ENCODE measurements around the gene UQCC2.

The UQCC2 gene

DNA sequence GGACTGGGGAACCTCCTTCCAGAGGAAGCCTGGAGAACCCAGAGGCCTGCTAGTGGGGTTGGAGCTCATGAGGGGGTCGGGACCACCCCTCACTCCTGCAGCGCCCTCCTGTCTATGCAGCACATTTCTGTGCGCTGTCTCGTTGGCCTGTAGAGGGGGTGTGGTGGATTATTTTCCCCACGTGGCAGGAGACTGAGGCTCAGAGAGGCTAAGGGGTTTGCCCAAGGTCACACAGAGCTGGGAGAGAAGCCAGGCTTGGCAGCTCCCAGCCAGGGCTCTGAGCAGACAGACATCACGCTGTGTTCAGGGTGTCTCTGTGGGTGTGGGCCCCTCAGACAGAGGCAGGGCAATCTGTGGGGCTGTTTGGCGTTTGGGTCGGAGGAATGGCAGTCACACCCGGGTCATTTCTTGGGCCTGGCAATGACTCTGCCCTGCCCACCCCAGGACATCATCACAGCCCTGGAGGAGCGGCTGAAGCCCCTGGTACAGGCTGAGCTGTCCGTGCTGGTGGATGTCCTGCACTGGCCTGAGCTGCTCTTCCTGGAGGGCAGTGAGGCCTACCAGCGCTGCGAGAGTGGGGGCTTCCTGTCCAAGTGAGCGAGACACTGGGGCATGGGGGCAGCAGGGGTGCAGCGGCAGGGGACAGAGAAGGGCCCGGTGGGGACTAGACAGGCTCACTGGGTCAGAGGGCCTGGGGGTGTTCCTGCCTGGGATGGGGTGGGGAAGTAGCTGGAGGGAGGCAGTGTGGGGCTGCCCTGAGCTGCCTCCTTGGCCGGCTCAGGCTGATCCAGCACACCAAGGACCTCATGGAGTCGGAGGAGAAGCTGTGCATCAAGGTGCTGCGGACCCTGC is 27.7 kb downstream of the UQCC2 start:
- no peak overlapping the region for H3K27ac ChIP-seq (ENCODE audit: low read depth, low read length)
- H3K4me1 ChIP-seq (ENCODE audit: control insufficient read depth, insufficient read depth, low read length, unreplicated experiment) = no peaks in the 10 kb centered on the region
- H2AFZ ChIP-seq (ENCODE audit: low read length, unreplicated experiment) = no peak overlapping the region
- no peaks in the 10 kb centered on the region for H3K27me3 ChIP-seq (ENCODE audit: insufficient read depth, low read length)
- no peak overlapping the region for H3K4me3 ChIP-seq (ENCODE audit: low read depth, low read length)
- no peaks in the 10 kb centered on the region for H3K79me2 ChIP-seq (ENCODE audit: control insufficient read depth, insufficient read depth, low read length, unreplicated experiment)
- peaks cover 7% of the 10 kb centered on the region; the same call in 1 of the 2 replicates for H3K36me3 ChIP-seq (ENCODE audit: insufficient read depth, low read length)

DNA sequence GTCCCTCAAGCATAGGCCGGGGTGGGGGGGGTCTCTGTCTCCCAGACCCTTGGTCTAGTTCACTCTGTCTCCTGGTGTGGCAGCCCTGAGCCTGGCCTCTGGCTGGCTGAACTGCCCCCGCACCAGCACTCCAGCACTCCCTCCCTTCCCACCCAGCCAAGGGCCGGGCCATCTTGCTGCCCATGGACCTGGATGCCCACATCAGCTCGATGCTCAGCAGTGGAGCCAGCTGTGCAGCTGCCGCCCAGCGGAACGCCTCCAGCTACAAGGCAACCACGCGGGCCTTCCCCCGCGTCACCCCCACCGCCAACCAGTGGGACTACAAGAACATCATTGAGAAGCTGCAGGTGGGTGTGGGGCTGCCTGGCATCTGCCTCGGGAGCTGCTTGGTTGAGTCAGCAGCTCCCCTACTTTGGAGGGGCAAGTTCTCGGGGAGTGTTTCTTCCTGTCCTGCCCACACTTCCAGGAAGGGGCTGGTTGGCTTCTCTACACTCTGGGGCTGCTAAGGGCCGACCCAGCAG is 28.4 kb downstream of the UQCC2 start:
- Histone ChIP-seq H2AFZ (ENCODE audit: low read length, unreplicated experiment) (no peak overlapping the region), H3K79me2 (ENCODE audit: control insufficient read depth, insufficient read depth, low read length, unreplicated experiment) (no peaks in the 10 kb centered on the region), H3K36me3 (ENCODE audit: insufficient read depth, low read length) (peaks cover 7% of the 10 kb centered on the region; the same call in 1 of the 2 replicates)

DNA sequence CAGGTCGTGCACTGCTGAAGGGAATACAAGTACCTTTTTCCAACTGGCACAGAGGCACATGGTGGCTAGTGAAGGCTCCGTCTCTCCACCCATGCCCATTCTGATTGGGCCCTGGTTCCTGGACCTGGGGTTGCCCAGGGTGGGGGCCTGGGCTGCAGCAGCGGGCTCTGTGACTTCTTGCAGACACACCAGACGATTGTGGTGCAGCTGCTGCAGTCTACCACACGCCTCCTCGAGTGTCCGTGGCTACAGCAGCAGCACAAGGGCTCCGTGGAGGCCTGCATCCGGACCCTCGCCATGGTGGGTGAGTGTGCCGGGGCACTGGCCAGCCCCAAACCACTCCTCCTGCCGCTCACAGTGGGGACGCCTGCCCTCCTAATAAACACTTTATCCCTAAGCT is 29.2 kb downstream of the UQCC2 start:
- H3K79me2 ChIP-seq (ENCODE audit: control insufficient read depth, insufficient read depth, low read length, unreplicated experiment) = no peaks in the 10 kb centered on the region
- H3K36me3 ChIP-seq (ENCODE audit: insufficient read depth, low read length) = peaks cover 7% of the 10 kb centered on the region; the same call in 1 of the 2 replicates
- H3K27ac ChIP-seq (ENCODE audit: low read depth, low read length) = no peak overlapping the region

More for the DNA sequence above, 28.4 kb downstream of the UQCC2 start:
- Histone ChIP-seq H3K4me3 (ENCODE audit: low read depth, low read length) (no peak overlapping the region), H3K27me3 (ENCODE audit: insufficient read depth, low read length) (no peaks in the 10 kb centered on the region), H3K4me1 (ENCODE audit: control insufficient read depth, insufficient read depth, low read length, unreplicated experiment) (no peaks in the 10 kb centered on the region), H3K27ac (ENCODE audit: low read depth, low read length) (no peak overlapping the region)

DNA sequence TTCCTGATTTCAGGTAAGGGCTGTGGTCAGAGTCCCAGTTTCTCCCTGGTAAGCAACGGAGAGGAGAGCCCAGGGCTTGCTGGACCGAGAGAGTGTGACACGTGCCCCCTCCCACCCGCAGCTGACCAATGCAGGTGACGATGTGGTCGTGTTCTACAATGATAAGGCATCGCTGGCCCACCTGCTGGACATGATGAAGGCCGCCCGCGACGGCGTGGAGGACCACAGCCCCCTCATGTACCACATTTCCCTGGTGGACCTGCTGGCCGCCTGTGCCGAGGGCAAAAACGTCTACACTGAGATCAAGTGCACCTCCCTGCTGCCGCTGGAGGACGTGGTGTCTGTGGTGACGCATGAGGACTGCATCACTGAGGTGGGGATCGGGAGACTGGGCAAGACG is 31.7 kb downstream of the UQCC2 start:
- H3K79me2 ChIP-seq (ENCODE audit: control insufficient read depth, insufficient read depth, low read length, unreplicated experiment) = no peaks in the 10 kb centered on the region
- H3K27me3 ChIP-seq (ENCODE audit: insufficient read depth, low read length) = no peaks in the 10 kb centered on the region
- no peak overlapping the region for H3K27ac ChIP-seq (ENCODE audit: low read depth, low read length)
- H3K4me1 ChIP-seq (ENCODE audit: control insufficient read depth, insufficient read depth, low read length, unreplicated experiment) = peaks cover 23% of the 10 kb centered on the region
- no peak overlapping the region for H3K4me3 ChIP-seq (ENCODE audit: low read depth, low read length)
- peaks cover 7% of the 10 kb centered on the region; the same call in 1 of the 2 replicates for H3K36me3 ChIP-seq (ENCODE audit: insufficient read depth, low read length)
- no peak overlapping the region for H2AFZ ChIP-seq (ENCODE audit: low read length, unreplicated experiment)

More for the DNA sequence above, 29.2 kb downstream of the UQCC2 start:
- no peak overlapping the region for H3K4me3 ChIP-seq (ENCODE audit: low read depth, low read length)
- no peaks in the 10 kb centered on the region for H3K4me1 ChIP-seq (ENCODE audit: control insufficient read depth, insufficient read depth, low read length, unreplicated experiment)
- H2AFZ ChIP-seq (ENCODE audit: low read length, unreplicated experiment) = no peak overlapping the region
- H3K27me3 ChIP-seq (ENCODE audit: insufficient read depth, low read length) = no peaks in the 10 kb centered on the region

DNA sequence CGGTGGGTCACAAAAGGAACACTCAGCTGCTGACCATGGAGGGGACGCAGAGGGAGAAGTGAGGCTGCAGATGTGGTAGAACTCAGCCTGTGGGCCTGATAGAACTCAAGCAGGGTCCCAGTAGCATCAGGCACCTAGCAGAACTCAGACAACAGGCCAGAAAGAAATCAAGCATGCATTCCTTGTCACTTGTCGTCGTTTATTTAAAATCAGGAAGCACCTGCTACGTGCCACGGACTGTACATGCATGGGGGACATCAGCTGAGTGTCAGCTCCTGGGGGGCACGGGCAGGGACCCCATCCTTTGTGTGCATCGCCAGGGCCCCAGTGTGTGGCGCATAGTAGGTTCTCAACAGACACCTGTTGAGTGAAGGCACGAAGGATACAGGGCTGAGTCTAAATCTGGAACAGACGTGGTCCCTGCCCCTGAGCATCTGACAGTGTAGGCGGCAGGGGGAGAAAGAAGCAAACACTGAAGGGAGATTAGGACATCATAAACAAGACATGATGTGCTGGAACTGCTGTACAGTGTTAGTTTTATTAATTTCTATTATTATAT is 32.5 kb downstream of the UQCC2 start:
- H3K36me3 ChIP-seq (ENCODE audit: insufficient read depth, low read length) = peaks cover 7% of the 10 kb centered on the region; the same call in 1 of the 2 replicates
- H3K27me3 ChIP-seq (ENCODE audit: insufficient read depth, low read length) = no peaks in the 10 kb centered on the region

DNA sequence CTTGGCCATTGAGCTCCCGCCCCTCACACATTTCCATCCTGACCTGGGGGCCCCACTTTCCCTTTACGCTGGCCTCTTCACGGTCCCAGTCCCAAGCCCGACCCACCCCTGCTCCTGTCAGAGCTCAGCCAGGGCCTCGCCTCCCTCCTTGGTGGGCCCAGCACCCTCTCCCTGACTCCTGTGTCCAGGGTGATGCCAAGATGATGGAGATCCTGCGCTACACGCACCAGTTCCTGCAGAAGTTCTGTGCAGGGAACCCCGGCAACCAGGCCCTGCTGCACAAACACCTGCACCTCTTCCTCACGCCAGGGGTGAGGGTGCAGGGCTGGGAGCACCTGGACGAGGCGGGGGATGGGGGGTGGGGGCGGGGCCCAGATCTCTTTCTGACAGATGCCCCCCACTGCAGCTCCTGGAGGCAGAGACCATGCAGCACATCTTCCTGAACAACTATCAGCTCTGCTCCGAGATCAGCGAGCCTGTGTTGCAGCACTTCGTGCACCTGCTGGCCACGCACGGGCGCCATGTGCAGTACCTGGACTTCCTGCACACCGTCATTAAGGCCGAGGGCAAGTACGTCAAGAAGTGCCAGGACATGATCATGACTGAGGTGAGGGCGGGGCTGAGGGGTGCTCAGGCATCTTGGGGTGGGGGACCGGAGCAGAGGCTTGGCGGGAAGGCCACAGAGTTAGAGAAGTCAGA is 33.1 kb downstream of the UQCC2 start:
- Histone ChIP-seq H3K27ac (ENCODE audit: low read depth, low read length) (no peak overlapping the region), H2AFZ (ENCODE audit: low read length, unreplicated experiment) (no peak overlapping the region), H3K36me3 (ENCODE audit: insufficient read depth, low read length) (peaks cover 12% of the 10 kb centered on the region; the same call in 1 of the 2 replicates), H3K27me3 (ENCODE audit: insufficient read depth, low read length) (no peaks in the 10 kb centered on the region), H3K4me3 (ENCODE audit: low read depth, low read length) (no peak overlapping the region), H3K4me1 (ENCODE audit: control insufficient read depth, insufficient read depth, low read length, unreplicated experiment) (peaks cover 36% of the 10 kb centered on the region), H3K79me2 (ENCODE audit: control insufficient read depth, insufficient read depth, low read length, unreplicated experiment) (no peaks in the 10 kb centered on the region)

More for the DNA sequence above, 32.5 kb downstream of the UQCC2 start:
- Histone ChIP-seq H2AFZ (ENCODE audit: low read length, unreplicated experiment) (no peak overlapping the region), H3K27ac (ENCODE audit: low read depth, low read length) (no peak overlapping the region), H3K4me3 (ENCODE audit: low read depth, low read length) (no peak overlapping the region), H3K79me2 (ENCODE audit: control insufficient read depth, insufficient read depth, low read length, unreplicated experiment) (no peaks in the 10 kb centered on the region), H3K4me1 (ENCODE audit: control insufficient read depth, insufficient read depth, low read length, unreplicated experiment) (peaks cover 30% of the 10 kb centered on the region)

DNA sequence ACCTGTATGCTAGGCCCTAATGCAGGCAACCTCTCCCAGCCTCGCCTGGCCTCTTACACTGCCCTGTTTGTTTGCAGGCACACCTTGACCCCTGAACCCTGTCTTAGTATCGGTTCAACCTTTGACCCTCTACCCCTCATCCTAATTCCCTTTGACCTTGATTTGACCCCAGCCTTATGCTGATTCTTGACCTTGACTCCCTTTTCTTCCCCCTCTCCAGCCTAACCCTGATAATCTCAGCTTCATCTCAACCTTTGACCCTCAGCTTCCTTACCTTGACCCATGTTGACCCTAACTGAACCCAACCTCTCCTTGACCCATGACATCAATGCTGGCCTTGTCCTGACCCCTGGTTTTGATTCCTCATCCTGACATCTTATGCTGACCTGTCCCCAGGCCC is 33.8 kb downstream of the UQCC2 start:
- peaks cover 41% of the 10 kb centered on the region for H3K4me1 ChIP-seq (ENCODE audit: control insufficient read depth, insufficient read depth, low read length, unreplicated experiment)
- H3K27ac ChIP-seq (ENCODE audit: low read depth, low read length) = no peak overlapping the region
- H3K4me3 ChIP-seq (ENCODE audit: low read depth, low read length) = no peak overlapping the region
- H2AFZ ChIP-seq (ENCODE audit: low read length, unreplicated experiment) = no peak overlapping the region
- peaks cover 11% of the 10 kb centered on the region; the same call in 1 of the 2 replicates for H3K36me3 ChIP-seq (ENCODE audit: insufficient read depth, low read length)
- H3K27me3 ChIP-seq (ENCODE audit: insufficient read depth, low read length) = no peaks in the 10 kb centered on the region
- H3K79me2 ChIP-seq (ENCODE audit: control insufficient read depth, insufficient read depth, low read length, unreplicated experiment) = no peaks in the 10 kb centered on the region

DNA sequence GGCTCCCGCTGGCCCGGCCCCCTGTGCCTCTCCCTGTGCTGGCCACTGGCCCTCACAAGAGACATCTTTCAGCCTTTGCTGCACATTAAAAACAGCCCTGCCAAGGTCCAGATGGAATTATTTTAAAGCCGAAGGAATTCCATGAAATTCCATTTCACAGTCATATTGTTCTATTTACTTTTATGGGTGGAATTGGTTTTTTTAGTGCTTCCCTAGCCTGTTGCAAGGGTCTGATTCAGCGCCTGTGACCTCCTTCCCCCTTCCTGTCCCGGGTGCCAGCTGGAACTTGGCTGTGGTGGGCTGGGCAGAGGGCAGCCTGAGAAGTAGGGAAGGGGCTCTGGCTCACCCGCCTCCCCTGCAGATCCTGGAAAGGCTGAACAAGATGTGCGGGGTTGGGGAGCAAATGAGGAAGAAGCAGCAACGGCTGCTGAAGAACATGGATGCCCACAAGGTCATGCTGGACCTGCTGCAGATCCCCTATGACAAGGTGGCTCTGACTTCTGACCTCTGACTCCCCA is 34.3 kb downstream of the UQCC2 start:
- no peaks in the 10 kb centered on the region for H3K27me3 ChIP-seq (ENCODE audit: insufficient read depth, low read length)
- no peak overlapping the region for H3K4me3 ChIP-seq (ENCODE audit: low read depth, low read length)
- H3K4me1 ChIP-seq (ENCODE audit: control insufficient read depth, insufficient read depth, low read length, unreplicated experiment) = peaks cover 41% of the 10 kb centered on the region
- H3K79me2 ChIP-seq (ENCODE audit: control insufficient read depth, insufficient read depth, low read length, unreplicated experiment) = no peaks in the 10 kb centered on the region
- H3K36me3 ChIP-seq (ENCODE audit: insufficient read depth, low read length) = peaks cover 6% of the 10 kb centered on the region; the same call in 1 of the 2 replicates
- no peak overlapping the region for H3K27ac ChIP-seq (ENCODE audit: low read depth, low read length)
- H2AFZ ChIP-seq (ENCODE audit: low read length, unreplicated experiment) = no peak overlapping the region

DNA sequence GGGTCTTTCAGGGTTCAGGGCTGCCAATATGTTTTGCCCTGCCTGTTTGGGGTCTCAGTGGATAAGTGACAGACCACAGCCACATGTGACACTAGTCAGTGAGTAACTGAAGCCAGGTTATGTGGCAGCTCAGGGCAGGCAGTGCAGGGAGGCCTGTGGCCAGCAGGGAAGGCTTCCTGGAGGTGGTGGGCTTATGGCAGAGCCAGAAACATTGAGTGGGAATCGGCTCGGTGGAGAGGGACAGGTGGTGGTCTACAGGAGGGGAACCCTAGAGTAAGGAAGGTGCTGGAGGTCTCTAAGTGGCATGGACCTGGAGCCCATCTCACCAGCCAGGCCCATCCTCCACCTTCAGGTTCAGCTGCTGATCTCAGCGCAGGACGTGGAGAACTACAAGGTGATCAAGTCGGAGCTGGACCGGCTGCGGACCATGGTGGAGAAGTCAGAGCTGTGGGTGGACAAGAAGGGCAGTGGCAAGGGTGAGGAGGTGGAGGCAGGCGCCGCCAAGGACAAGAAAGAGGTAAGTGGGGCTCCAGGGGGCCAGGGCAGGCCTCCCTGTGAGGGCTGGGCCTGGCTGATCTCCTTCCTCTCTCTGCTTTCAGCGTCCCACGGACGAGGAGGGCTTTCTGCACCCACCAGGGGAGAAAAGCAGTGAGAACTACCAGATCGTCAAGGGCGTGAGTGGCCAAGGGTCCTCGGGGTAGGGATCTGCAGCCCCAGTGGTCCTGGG is 34.9 kb downstream of the UQCC2 start:
- H3K27me3 ChIP-seq (ENCODE audit: insufficient read depth, low read length) = no peaks in the 10 kb centered on the region
- peaks cover 41% of the 10 kb centered on the region for H3K4me1 ChIP-seq (ENCODE audit: control insufficient read depth, insufficient read depth, low read length, unreplicated experiment)
- no peak overlapping the region for H3K27ac ChIP-seq (ENCODE audit: low read depth, low read length)
- peaks cover 5% of the 10 kb centered on the region; the same call in 1 of the 2 replicates for H3K36me3 ChIP-seq (ENCODE audit: insufficient read depth, low read length)
- no peaks in the 10 kb centered on the region for H3K79me2 ChIP-seq (ENCODE audit: control insufficient read depth, insufficient read depth, low read length, unreplicated experiment)
- no peak overlapping the region for H2AFZ ChIP-seq (ENCODE audit: low read length, unreplicated experiment)
- no peak overlapping the region for H3K4me3 ChIP-seq (ENCODE audit: low read depth, low read length)

DNA sequence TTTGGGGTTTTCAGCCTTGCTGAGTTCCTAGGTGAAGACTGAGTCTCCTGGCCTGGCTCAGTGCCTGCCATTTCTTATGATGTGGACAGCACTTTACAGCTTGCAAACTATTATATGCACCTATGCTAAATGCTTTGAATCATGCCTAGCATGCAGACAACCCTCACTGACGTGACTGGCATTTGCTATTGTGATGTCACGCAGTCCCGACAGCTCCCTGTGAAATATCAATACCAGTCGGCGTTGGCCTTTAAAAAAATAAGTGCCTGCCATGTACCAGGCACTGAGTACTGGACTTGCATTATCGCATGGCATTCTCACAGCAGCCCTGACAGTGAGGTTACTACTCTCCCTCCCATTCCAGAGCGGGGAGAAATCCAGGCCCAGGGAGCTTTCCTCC is 35.5 kb downstream of the UQCC2 start:
- Histone ChIP-seq H3K27me3 (ENCODE audit: insufficient read depth, low read length) (no peaks in the 10 kb centered on the region), H3K36me3 (ENCODE audit: insufficient read depth, low read length) (peaks cover 9% of the 10 kb centered on the region; the same call in 1 of the 2 replicates), H2AFZ (ENCODE audit: low read length, unreplicated experiment) (no peak overlapping the region), H3K79me2 (ENCODE audit: control insufficient read depth, insufficient read depth, low read length, unreplicated experiment) (no peaks in the 10 kb centered on the region), H3K4me3 (ENCODE audit: low read depth, low read length) (no peak overlapping the region), H3K27ac (ENCODE audit: low read depth, low read length) (no peak overlapping the region), H3K4me1 (ENCODE audit: control insufficient read depth, insufficient read depth, low read length, unreplicated experiment) (peaks cover 41% of the 10 kb centered on the region)
